ENCODE measurements around the gene SPRED2.

SPRED2 gene

GRCh38 chr2:65311049-65311448 lies 121.3 kb downstream of the SPRED2 start:
- DNase-seq (ENCODE audit: low read depth in 2 of 2) = no peak

GRCh38 chr2:65309699-65310098 lies 122.7 kb downstream of the SPRED2 start:
- no peak for DNase-seq (ENCODE audit: low read depth in 2 of 2)

GRCh38 chr2:65305934-65306333 lies 126.5 kb downstream of the SPRED2 start:
- DNase-seq (ENCODE audit: low read depth in 2 of 2) = no peak

- DNase-seq (ENCODE audit: low read depth in 2 of 2) = peak; percentile 96 to 97
These were observed 131.4 kb downstream of the SPRED2 start for GRCh38 chr2:65300761-65301711.

DNA sequence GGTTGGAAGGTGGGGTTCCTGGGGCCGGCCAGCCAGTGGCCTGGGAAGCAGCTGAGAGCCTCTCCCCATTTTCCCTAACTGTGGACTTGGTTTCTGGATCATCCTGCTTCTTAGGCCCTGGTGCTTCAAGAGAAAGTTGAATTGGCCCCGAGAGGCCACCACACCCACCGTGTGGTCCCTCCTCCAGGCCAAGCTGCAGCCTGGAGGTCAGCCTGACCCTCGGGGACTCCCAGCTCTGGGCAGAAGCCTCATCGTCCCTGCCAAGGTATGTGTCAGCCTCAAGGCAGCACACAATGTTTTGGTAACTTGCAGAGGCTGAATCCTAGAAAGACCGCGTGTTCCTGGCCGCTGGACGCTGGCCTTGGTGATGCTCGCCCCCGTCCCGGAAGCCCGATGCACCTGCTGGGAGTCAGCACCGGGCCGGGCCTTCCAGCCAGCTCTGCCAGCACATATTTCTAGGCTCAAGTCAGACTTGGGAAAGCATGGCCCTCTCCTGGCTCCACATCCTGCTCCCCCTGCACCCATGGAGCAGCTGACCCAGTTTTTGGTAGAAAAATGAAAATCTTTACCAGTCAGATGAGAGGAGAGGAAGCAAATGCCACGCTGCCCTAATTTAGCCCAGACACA lies 132.2 kb downstream of the SPRED2 start:
- no peak for DNase-seq (ENCODE audit: low read depth in 2 of 2)

DNA sequence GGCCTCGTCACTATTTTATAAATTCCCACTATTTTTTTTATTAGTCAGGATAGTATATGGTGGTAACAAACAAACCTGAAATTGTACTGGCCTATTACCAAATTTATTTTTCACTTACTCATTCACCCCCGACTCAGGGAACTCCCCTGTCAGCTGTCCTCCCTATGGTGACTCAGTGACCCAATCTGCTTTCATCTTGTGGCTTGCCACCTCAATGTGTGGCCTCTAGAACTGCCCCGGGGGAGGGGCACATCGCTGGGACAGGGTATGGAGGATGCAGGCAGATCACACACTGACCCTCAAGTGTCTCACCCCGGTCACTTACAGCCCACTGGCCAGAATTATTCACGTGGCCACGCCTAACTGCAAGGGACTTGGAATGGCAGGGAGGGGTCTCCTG lies 133.2 kb downstream of the SPRED2 start:
- DNase-seq (ENCODE audit: low read depth in 2 of 2) = no peak

GRCh38 chr2:65298089-65298488 lies 134.3 kb downstream of the SPRED2 start:
- no peak for DNase-seq (ENCODE audit: low read depth in 2 of 2)

DNA sequence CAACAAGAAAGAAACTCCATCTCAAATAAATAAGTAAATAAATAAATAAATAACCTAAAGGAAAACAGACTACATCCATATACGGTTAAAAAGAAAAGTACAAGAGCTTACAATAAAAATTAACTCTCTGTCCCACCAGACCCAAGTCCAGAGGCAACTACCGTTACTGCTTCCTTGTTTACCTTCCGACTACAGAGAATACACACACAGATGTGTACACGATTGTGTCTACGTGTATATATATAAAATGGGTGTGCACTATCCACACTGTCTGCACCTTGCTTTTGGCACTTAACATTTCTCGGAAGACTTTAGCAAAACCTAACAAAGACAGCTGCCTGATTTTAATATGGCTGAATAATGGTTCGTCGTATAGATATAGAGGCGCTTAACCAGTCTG lies 134.9 kb downstream of the SPRED2 start:
- no peak for DNase-seq (ENCODE audit: low read depth in 2 of 2)

DNA sequence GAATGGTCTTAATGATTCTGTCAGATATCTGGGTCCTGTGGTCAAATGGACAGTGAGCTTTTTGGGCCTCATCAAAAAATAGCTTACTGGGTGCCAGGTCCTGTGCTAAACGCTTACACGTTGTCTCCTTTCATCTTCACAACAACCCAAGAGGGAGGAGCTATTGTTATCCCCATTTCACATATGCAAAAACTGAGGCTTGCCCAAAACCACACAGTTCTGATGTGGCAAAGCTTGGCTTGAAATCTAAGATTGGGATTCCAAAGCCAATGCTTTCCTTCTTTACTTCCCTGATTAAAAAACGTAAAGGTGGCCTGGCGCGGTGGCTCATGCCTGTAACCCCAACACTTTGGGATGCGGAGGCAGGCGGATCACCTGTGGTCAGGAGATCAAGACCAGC lies 135.4 kb downstream of the SPRED2 start:
- DNase-seq (ENCODE audit: low read depth in 2 of 2) = no peak

- no peak for DNase-seq (ENCODE audit: low read depth in 2 of 2)
These were observed 137.7 kb downstream of the SPRED2 start for GRCh38 chr2:65294701-65295100.

DNA sequence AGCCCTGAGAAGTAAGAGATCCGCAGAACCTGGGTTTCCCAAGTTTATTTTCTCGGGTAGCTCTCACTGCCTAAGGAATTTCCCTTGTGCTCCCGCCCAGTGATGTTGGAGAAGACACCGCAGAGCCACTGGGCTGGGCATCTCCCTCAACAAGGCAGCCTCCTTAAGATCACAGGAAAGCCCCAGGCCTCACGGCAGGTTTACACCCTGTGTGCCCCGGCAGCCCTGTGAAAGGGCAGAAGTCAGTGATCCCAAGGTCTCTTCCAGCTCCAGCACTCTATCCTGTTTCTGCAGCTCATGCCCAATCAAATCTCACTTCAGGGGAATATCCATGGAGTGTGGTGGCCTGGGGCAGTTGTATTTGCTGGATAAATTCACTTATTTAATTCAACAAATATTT lies 138.3 kb downstream of the SPRED2 start:
- DNase-seq (ENCODE audit: low read depth in 2 of 2) = no peak

GRCh38 chr2:65293376-65293775 lies 139.0 kb downstream of the SPRED2 start:
- no peak for DNase-seq (ENCODE audit: low read depth in 2 of 2)

- no peak for DNase-seq (ENCODE audit: low read depth in 2 of 2)
These were observed 139.9 kb downstream of the SPRED2 start for GRCh38 chr2:65292461-65293011.

GRCh38 chr2:65292106-65292400 lies 140.3 kb downstream of the SPRED2 start:
- DNase-seq (ENCODE audit: low read depth in 2 of 2) = no peak

GRCh38 chr2:65291216-65292105 lies 140.9 kb downstream of the SPRED2 start:
- DNase-seq (ENCODE audit: low read depth in 2 of 2) = no peak

DNA sequence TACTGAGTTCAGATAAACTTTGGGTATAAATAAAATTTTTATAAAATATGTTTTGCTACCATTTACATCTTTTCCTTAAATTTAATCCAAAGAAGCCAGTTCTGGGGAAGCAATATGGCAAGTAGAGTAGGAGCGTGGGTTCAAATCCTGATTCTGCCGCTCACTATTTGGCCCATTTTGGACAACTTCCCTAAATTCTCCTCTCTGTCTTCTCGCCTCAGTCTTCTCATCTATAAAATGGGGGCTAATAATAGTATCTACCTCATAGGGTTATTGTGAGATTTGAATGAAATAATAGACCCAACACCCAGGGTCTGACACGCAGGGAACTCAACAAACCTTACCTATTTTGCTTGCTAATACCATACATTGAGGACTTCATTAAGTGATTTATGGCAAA lies 145.0 kb downstream of the SPRED2 start:
- DNase-seq (ENCODE audit: low read depth in 2 of 2) = no peak

DNA sequence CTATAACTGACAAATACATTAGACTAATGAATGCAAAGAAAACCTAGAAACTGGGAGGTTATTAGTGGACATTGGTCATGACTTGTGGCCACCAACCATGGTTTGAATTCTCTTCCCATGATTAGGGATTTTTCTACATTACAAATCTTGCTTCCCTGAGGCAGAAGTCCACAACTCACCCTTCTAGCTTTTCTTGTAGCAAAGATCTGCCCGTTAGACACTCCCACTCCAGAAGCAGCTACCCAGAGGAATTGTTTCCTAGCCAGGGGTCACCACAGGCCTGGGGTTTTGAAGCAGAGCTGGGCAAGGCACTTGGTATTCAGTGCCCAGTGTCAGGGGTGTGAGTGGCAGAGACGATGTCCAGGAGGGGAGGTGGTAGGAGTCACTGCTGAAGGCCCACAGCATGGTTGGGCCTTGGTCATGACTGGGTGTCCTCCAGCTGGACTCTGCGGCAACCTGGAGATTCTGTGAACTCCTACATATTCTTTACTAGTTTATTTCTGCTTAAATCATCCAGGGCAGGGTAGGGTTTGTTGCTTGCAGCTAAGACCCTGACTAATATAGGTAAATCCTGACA lies 149.8 kb downstream of the SPRED2 start:
- DNase-seq (ENCODE audit: low read depth in 2 of 2) = no peak

- DNase-seq (ENCODE audit: low read depth in 2 of 2) = peak in 1 of 2 experiments; percentile 51
These were observed 150.6 kb downstream of the SPRED2 start for GRCh38 chr2:65281627-65282351.

GRCh38 chr2:65279756-65280155 lies 152.6 kb downstream of the SPRED2 start:
- DNase-seq (ENCODE audit: low read depth in 2 of 2) = no peak

DNA sequence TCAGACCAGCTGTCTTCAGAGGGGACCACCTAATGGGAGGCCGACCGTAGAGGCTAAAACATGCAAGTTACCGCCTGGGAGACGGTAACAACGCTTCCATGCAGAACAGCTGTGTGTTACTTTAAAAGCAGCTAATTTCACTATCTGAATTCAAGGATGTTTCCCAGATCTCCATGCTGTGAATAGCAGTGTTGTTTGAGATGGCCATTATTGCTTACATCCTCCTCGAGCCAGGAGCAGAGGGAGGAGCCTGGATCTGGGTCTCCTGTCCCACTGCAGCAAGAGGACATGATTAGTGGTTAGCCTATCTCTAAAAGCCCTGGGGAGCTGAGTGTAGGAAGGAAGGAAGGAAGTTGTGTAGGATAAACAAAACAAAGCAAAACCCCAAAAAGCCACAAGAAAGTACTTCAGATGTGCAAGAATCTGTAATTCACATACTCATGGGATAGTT lies 153.8 kb downstream of the SPRED2 start:
- DNase-seq (ENCODE audit: low read depth in 2 of 2) = no peak
